Activated CD4-positive, alpha-beta T cell treated with anti-CD3 and anti-CD28 coated beads, Interleukin-2, amount 50 U/mL, for 16 hours (primary cell): ENCODE measurements around the gene COA8.

Experiments
- DNase-seq: peaks from one replicate; pipeline ENCODE4 v3.0.0-alpha.2; 2020

The COA8 gene

DNA sequence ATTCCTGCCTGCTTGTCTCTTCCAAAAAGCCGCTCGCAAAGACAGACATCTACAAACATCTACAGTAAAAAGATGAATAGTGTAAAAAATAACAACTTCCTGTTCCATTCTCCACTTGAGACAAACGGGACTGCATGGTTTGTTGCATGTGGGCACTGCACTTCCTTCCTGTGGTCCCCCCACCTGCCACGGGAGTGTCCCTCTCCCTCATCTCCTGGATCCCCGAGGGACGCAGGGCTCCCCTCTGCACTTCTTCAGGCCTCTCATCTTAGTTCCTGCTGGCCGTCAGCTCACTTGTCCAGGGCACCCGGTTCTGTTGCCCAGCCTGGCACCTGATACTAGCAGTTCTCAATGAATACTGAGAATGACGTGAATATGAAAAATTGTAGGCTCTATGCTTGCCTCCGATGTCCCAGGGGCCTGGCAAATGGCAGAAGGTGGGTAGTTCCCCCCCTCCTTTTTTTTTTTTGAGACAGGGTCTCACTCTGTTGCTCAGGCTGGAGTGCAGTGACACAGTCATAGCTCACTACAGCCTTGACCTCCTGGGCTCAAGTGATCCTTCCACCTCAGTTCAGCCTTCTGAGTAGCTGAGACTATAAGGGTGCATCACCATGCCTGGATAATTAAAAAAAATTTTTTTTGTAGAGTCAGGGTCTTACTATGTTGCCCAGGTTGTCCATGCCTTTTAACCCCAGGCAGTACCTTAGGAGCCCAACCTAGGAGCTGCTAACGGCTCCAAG lies 62.8 kb downstream of the COA8 start:
- peak; percentile 31 for DNase-seq

DNA sequence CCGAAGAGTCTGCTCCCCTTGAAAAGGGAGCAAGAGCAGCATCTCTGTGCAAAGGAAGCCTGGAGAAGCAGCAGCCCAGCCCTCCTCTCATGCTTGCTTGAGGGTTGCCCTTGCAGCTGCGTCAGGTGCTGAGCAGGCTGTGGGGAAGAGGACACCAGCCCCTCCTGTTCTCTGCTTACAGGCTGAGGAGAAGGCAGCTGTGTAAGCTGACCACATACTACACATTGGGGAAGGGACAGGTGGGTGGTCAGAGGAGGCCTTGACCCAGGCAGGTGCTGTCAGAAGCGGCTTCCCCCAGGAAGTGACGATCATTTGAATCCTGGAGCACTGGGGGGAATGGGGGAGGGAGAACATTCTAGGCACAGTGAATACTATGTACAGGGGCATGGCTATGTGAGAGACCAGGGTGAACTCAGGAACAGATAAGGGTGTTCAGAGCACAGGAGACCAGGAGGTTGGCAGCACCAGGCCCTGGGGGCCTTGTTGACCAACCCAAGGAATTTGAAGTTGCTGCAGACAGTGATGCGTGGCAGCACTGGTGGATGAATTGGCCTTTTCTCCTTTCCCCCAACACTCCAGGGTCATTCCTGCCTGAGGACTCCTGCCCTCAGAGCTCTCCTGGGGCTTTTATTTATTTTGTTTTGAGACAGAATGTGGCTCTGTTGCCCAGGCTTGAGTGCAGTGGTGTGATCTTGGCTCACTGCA lies 63.5 kb downstream of the COA8 start:
- no peak for DNase-seq

DNA sequence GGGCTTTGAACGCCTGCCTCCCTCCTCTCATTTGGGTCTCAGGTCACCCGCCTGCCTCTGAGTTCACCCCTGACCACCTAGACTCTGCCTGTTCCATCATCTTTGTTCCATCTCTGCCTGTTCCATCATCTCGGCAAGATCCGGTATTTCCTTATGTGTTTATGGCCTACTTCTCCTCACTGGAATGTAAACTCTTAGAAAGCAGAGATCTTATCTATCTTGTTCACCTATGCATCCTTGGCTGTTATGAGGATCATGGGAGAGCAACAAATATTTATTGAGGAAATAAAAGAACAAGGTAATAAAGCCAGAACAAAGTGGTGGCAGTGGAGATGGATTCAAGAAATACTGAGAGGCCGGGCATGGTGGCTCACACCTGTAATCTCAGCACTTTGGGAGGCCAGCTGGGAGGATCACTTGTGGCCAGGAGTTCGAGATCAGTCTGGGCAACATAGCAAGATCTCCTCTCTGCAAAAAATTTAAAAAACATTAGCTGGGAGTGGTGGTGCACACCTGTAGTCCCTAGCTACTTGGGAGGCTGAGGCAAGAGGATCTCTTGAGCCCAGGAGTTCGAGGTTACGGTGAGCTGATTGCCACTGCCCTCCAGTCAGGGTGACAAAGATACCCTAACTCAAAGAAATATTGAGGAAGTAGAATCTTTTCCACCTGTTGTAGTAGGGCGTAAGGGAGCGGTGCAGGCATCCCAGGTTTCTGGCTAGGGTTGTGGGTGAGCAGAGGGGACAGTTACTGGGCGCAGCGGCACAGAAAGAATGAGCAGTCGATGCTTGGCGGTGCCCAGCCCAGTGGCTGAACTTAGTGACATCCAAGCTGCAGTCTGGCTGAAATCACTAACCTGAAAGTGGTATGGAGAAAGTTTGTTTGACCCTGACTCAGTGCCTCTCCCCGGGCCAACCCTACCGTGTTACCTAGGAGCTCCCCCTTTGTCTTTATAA lies 64.6 kb downstream of the COA8 start:
- DNase-seq: no peak

DNA sequence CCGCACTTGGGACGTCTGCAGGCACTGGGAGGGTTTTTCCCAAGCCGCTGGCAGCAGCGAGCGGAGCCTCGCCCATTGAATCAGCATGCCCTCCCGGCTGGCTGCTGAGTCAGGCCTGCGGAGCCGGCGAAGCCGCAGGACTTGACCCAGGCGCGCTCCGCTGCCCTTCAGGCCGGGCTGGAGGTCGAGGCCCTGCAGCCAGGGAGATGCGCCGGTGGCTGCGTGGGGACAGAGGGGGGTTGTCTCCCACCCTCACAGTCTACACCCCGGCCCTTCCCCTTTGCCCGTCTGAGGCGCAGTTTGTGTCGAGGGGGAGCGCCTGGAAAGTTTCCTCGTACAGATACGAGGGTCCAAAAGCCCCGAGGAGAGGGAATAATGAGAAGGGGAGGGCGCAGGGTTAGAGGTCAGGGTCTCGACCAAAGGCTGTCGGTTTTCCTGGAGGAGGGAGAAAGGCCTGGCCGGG lies 65.5 kb downstream of the COA8 start:
- DNase-seq: no peak

DNA sequence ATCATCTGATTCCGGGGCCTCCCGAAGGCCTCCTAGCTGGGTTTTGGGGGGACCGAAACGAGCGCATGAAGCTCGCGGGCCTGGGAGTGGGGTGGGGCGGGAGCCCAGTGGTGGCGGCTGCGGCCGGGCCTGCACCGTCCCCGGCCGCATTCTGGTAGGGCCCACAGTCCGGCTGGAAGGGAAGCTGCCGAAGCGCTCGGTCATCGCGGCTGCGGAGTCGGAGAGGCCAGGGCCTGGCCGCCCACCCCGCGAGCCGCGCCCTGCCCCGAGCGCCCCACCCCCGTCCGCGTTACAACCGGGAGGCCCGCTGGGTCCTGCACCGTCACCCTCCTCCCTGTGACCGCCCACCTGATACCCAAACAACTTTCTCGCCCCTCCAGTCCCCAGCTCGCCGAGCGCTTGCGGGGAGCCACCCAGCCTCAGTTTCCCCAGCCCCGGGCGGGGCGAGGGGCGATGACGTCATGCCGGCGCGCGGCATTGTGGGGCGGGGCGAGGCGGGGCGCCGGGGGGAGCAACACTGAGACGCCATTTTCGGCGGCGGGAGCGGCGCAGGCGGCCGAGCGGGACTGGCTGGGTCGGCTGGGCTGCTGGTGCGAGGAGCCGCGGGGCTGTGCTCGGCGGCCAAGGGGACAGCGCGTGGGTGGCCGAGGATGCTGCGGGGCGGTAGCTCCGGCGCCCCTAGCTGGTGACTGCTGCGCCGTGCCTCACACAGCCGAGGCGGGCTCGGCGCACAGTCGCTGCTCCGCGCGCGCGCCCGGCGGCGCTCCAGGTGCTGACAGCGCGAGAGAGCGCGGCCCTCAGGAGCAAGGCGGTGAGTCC lies 66.1 kb downstream of the COA8 start, which contains the start of gene KLC1:
KLC1 (plus strand) TSS at position 528 of the 819 bp plus-strand sequence. CDS start 25,354 bp downstream, outside the sequence.
- DNase-seq: peak; percentile 85

DNA sequence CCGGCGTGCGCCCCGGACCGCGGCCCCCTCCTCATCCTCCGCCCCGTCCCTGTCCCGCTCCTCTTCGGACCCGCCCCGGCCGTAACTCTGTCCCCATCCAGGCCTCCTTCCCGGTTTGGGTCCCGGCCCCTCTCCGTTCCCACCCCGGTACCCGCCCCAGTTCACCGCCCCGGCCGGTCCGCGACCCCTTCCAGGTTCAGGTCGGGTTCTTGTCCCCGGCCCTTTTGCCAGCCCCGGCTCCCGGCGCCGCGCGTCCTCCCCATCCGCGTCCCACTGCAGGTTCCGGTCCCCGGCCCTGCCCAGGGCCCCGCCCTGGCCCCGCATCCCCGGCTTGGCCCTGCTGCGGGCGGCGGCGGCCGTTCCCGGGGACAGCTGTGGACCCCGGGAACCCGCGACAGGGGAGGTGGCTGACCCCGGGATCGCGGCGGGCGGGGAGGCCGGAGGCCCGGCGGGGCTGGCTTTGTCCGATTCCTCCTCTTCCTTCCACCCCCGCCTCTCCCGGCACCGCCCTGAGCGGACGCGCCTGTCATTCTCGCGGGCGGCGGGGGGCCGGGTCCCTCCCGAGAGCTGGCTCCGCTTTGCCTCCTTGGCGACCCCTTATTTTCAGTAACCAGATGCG lies 66.9 kb downstream of the COA8 start:
- DNase-seq: peak; percentile 52

DNA sequence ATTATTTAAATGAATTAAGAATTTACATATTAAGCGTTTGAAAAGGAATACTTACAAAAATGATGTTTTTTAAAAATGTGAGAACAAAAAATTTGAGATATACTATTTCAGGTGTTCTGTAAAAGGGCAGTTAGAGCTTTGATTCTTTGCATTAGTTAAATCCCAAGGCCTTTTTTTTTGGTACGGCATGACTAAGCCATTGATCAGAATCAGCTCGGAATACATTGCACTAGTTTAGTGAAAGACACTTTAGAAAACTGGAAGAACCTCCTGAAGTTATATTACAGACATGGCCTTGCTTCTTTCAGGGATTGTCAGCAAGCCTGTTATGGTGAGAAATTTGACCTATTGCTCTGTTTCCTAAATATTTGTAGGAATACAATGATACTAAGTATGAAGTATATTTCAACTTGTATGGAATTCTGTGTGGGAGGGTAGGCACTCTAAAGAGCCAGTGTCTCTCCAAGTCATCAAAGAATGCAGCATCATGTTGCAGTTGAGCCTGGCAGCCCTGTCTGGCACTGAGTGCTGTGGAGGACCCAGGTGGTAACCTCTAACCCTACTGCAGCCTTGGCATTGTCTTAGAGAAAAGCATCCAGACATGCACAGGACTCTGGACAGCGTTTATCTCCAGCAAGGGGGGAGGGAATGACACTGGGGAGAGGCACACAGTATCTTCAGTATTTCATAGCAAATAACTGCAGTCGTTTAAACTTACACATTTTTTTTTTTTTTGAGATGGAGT lies 67.8 kb downstream of the COA8 start:
- DNase-seq: no peak

DNA sequence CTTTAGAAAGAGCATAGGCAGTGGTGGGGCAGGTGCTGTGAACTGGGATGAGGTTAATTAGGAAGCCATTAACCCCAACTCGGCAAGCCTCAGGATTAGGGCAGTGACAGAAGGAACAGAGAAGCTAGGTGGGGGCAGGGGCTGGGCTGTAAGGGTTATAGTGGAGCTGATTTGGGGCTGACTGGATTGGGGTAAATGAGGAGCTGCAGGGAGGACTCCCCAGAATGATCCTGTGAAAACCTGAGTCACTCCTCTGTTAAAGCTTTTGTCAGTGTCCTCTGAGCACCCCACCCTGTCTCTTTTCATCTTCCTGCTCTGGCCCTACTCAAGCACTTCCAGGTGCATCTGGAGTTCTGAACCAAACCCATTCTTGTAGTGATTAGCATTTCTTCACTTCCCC lies 70.6 kb downstream of the COA8 start:
- DNase-seq: no peak

DNA sequence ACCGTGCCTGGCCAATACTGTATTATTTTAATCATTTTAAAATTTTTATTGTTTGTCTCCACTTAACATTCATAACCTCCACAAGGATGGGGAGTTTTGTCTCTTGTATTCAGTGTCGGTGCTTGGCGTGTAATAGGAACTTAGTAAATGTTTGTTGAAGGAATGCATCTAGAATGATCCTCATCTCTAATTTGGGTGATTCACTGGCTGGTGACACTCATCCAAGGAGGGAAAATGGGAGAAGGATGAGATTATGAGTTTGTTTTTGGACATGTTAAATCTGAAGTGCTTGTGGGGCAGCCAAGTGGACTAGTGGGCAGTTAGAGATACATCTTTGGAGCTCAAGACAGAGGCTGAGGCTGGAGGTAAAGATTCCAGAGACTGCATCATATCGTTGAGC lies 71.4 kb downstream of the COA8 start:
- no peak for DNase-seq

DNA sequence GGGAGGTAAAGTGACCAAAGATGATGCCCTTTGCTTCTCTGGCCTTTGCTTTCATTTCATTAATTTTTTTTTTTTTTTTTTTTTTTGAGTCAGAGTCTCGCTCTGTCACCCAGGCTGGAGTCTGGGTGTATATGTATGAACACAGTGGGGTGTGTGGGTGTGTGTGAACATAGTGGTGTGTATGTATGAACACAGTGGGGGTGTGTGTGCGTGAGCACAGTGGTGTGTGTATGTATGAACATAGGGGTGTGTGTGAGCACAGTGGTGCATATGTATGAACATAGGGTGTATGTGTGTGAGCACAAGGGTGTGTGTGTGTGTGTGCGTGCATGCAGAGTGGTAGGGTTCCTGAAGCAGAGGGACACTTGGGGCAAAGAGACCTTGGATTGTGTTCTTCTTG lies 75.8 kb downstream of the COA8 start:
- no peak for DNase-seq
